Tibial artery (tissue), 4 donors: ENCODE data around the gene SPTBN2.
A peak's percentile ranks its signal among the peaks of the same experiment; 100 is the strongest.

Experiments used
- DNase-seq, 2 donors: peaks; one replicate each; pipeline ENCODE4 v3.0.0-alpha.2; 2019
- H3K27ac ChIP-seq, 2 donors: fragments of 200-600 bp; sonication (generic) in 1 of 2; 1 replicate in 1 of 2; 2 replicates in 1 of 2; pipeline ENCODE4 v1.5.1; 2018 to 2019; ENCODE audit warnings: mild to moderate bottlenecking in 1 of 2
- H3K27me3 ChIP-seq, 2 donors: fragments of 200-600 bp; sonication (generic) in 1 of 2; one replicate each; pipeline versions ENCODE4 v1.5.1 to v1.6.0; 2016 to 2019
- H3K36me3 ChIP-seq, 3 donors: fragments of 200-600 bp; sonication (generic) in 2 of 3; one replicate each; pipeline ENCODE4 v1.5.1; 2016 to 2019; ENCODE audit warnings: mild to moderate bottlenecking in 2 of 3
- H3K4me1 ChIP-seq, 4 donors: fragments of 200-600 bp; sonication (generic) in 2 of 4; 1 replicate in 3 of 4; 2 replicates in 1 of 4; pipeline ENCODE4 v1.5.1; 2016 to 2019
- H3K4me3 ChIP-seq, 2 donors: fragments of 200-600 bp; sonication (generic) in 1 of 2; 1 replicate in 1 of 2; 2 replicates in 1 of 2; pipeline ENCODE4 v1.5.1; 2018 to 2019; ENCODE audit warnings: mild to moderate bottlenecking in 2 of 2
- H3K9me3 ChIP-seq, 3 donors: fragments of 200-600 bp; sonication (generic) in 1 of 3; one replicate each; pipeline ENCODE4 v1.5.1; 2016 to 2019
- CTCF ChIP-seq, 2 experiments: fragments of 200-600 bp in 1 of 2; fragments of 450-650 bp in 1 of 2; IDR thresholded peaks; one replicate each; pipeline ENCODE4 v1.5.1; 2017 to 2019; ENCODE audit warnings: antibody characterized with exemption in 2 of 2, mild to moderate bottlenecking in 1 of 2, moderate library complexity in 1 of 2
- intact Hi-C: fragments of 100-400 bp; cut with DNase I; formaldehyde crosslinking; loops from one replicate; pipeline ENCODE4 v1.15.0; 2023; ENCODE audit warnings: low total_unique reads

SPTBN2 gene

GRCh38 chr11:66728693-66729385 lies at the start of gene SPTBN2:
SPTBN2 (minus strand) TSS chr11:66729216; CDS start chr11:66721240, 7,976 bp downstream.
- Histone ChIP-seq H3K27ac (no peak within 1 kb of the TSS), H3K9me3 (no peaks in the 10 kb centered on the region), H3K4me1 (peaks cover 0 to 22% (median 11%) of the 10 kb centered on the region in 4 donors), H3K36me3 (no peaks in the 10 kb centered on the region), H3K4me3 (peak within 1 kb of the TSS; percentile 50 to 60), H3K27me3 (peaks cover 0 to 44% of the 10 kb centered on the region in 2 donors)
- no peak for DNase-seq
- no peak for TF ChIP-seq CTCF (IDR thresholded peaks at IDR 0.05)
- intact Hi-C loops = no loop called here

DNA sequence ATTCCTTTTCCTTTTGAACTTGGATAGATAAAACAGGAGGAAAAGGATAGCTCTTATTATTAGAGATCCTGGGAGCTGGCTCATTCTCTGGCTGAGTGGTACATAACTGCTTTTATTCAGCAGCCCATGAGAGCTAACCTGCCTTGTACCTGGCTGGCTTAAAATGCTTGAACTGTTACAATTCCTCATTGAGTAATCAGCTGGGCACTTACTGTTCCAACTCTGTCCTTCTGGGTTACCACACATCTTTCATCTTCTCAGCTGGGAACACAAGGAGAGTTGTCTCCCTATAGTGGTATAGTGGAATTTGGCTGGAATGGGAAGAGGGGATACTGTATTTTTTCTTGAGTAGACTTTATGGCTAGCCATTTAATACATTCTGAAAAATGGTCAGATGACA lies 39.8 kb upstream of the SPTBN2 start:
- H3K9me3 ChIP-seq = no peaks in the 10 kb centered on the region
- DNase-seq = no peak
- H3K4me1 ChIP-seq = no peaks in the 10 kb centered on the region
- no peak for TF ChIP-seq CTCF (IDR thresholded peaks at IDR 0.05)
- intact Hi-C loops = no loop called here
- no peaks in the 10 kb centered on the region for H3K27me3 ChIP-seq
- no peaks in the 10 kb centered on the region for H3K36me3 ChIP-seq
- H3K4me3 ChIP-seq = no peak overlapping the region
- H3K27ac ChIP-seq = no peak overlapping the region

DNA sequence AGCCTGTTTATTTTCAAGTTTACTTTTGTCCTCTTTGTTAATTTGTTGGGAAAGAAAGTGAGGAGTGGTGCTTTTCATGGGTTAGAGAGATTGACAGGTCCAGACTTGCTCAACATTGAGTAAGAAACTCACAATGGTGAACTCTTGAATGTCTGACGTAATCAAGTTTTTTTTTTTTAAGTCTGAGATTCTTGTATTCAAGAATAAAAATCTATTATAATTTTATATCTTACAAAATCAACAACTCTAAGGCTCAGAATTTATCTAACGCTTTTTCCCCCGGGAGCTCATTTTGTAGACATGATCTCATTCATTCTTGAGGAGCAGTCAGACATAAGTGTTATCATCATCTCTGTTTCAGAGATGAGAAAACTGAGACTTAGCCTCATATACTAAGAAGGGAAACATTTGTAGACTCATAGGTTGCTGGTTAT lies 39.1 kb upstream of the SPTBN2 start:
- H3K27ac ChIP-seq = no peak overlapping the region
- intact Hi-C loops = no loop called here

DNA sequence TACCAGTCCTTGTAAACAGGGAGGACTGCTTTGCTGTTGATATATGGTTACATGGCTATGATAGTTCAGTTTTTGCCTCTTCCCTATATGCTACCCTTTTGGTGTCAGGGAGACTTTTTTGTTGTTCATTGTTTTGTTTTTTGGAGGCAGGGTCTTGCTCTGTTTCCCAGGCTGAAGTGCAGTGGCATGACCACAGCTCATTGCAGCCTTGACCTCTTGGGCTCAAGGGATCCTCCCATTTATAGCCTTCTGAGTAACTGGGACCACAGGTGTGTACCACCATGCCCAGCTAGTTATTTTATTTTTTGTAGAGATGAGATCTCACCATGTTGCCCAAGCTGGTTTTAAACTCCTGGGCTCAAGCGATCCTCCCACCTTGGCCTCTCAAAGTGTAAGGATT lies 38.6 kb upstream of the SPTBN2 start:
- no peak for TF ChIP-seq CTCF (IDR thresholded peaks at IDR 0.05)
- Histone ChIP-seq H3K36me3 (peaks cover 0 to 4% (median 0%) of the 10 kb centered on the region in 3 donors), H3K27ac (no peak overlapping the region), H3K9me3 (no peaks in the 10 kb centered on the region), H3K27me3 (no peaks in the 10 kb centered on the region), H3K4me3 (no peak overlapping the region), H3K4me1 (no peaks in the 10 kb centered on the region)
- intact Hi-C loops = no loop called here
- no peak for DNase-seq

More for the DNA sequence above, 39.1 kb upstream of the SPTBN2 start:
- H3K4me1 ChIP-seq = no peaks in the 10 kb centered on the region
- H3K27me3 ChIP-seq = no peaks in the 10 kb centered on the region
- no peaks in the 10 kb centered on the region for H3K36me3 ChIP-seq
- H3K9me3 ChIP-seq = no peaks in the 10 kb centered on the region
- TF ChIP-seq CTCF (IDR thresholded peaks at IDR 0.05) = no peak
- no peak for DNase-seq
- no peak overlapping the region for H3K4me3 ChIP-seq

DNA sequence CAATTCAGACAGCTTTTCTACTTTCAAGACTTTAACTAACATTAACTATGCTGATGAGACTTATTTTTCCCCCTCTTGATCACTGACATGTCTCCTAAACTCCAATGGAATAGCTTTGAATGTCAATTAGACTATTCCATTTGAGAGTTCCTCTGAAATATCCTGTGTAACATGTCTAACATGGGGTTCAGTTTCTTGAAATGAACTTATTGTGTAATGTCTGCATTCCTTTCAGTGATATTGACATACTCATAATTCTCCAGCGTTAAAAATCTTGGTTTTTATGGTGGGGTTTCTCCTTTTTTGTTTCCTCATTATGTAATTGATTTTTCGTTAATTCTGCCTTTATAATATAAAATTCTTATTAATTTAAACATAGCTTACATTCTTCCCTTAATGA lies 37.7 kb upstream of the SPTBN2 start:
- H3K27ac ChIP-seq = no peak overlapping the region
- no peaks in the 10 kb centered on the region for H3K9me3 ChIP-seq
- no peaks in the 10 kb centered on the region for H3K4me1 ChIP-seq
- peaks cover 0 to 12% (median 8%) of the 10 kb centered on the region in 3 donors for H3K36me3 ChIP-seq
- no peak for DNase-seq
- no peak for TF ChIP-seq CTCF (IDR thresholded peaks at IDR 0.05)
- no peak overlapping the region for H3K4me3 ChIP-seq
- intact Hi-C loops = no loop called here
- H3K27me3 ChIP-seq = no peaks in the 10 kb centered on the region
